SJCRH30 (cell line): ENCODE results near the gene PPP2R5E. TPM values are rescaled to one million over a fixed set of nuclear protein-coding genes. Genes with fewer than 3 reads are reported as not detected.

Experiments used
- total RNA-seq: library from RNA; depleted of rRNA; stranded (reverse); fragments of >200 nt; shearing (Covaris generic); gene quantifications from 2 replicates; pipeline ENCODE4 v1.2.3, GENCODE V29; 2014; rRNA removed

PPP2R5E gene
- total RNA-seq, 1 experiment from 2014 or later = 28.5 TPM

Other genes starting within 250 kb of the PPP2R5E start
- not detected in 2 replicates for gene GPHB5, start 224.4 kb downstream of the PPP2R5E start, total RNA-seq
- 14.1 and 15.7 TPM in 2 replicates for gene WDR89, start 98.5 kb upstream of the PPP2R5E start, total RNA-seq
- gene SGPP1, start 184.7 kb upstream of the PPP2R5E start, total RNA-seq = 18.9 and 22.5 TPM in 2 replicates